Measurements from ENCODE around the gene OLFM1. TPM values are rescaled to one million over a fixed set of nuclear protein-coding genes. Genes with fewer than 3 reads are reported as not detected.
"Not testable (repeated sequence)": the region's sequence is repeated elsewhere in the genome, so short reads cannot be mapped to it uniquely, and the experiment has no call there.

The OLFM1 gene
- total RNA-seq, 2 donors from 2014 or later = 13.9 to 25.5 TPM

- DNase-seq (no peak), ATAC-seq (no peak)
- intact Hi-C loops (cut with DNase I) = no loop called here
Measured at GRCh38 chr9:135099574-135099973, 12.1 kb downstream of the OLFM1 start.

- intact Hi-C loops (cut with DNase I) = no loop called here
- no peak for ATAC-seq
- DNase-seq = no peak
Measured at GRCh38 chr9:135100241-135100681, 12.8 kb downstream of the OLFM1 start.

- DNase-seq = no peak
- no peak for ATAC-seq
Measured at GRCh38 chr9:135100725-135101410, 13.4 kb downstream of the OLFM1 start.

GRCh38 chr9:135101486-135101885 is 14.0 kb downstream of the OLFM1 start:
- no peak for DNase-seq
- ATAC-seq = no peak

More at GRCh38 chr9:135100725-135101410, 13.4 kb downstream of the OLFM1 start:
- intact Hi-C loops (cut with DNase I) = no loop called here

GRCh38 chr9:135101926-135102325 is 14.5 kb downstream of the OLFM1 start:
- ATAC-seq (no peak), DNase-seq (no peak)
- intact Hi-C loops (cut with DNase I) = no loop called here

More at GRCh38 chr9:135101486-135101885, 14.0 kb downstream of the OLFM1 start:
- intact Hi-C loops (cut with DNase I) = no loop called here

- ATAC-seq (no peak), DNase-seq (no peak)
- intact Hi-C loops (cut with DNase I) = no loop called here
Measured at GRCh38 chr9:135102331-135102730, 14.9 kb downstream of the OLFM1 start.

- intact Hi-C loops (cut with DNase I) = no loop called here
- peak; percentile 64 to 82 for ATAC-seq
- no peak for DNase-seq
Measured at GRCh38 chr9:135103001-135103446, 15.6 kb downstream of the OLFM1 start.

GRCh38 chr9:135103931-135104639 is 16.6 kb downstream of the OLFM1 start:
- intact Hi-C loops (cut with DNase I) = no loop called here
- DNase-seq = no peak
- no peak for ATAC-seq

GRCh38 chr9:135104761-135105160 is 17.3 kb downstream of the OLFM1 start:
- no peak for ATAC-seq
- intact Hi-C loops (cut with DNase I) = no loop called here
- no peak for DNase-seq

GRCh38 chr9:135105211-135105745 is 17.8 kb downstream of the OLFM1 start:
- ATAC-seq (no peak), DNase-seq (no peak)
- intact Hi-C loops (cut with DNase I) = no loop called here

GRCh38 chr9:135105938-135106491 is 18.5 kb downstream of the OLFM1 start:
- no peak for ATAC-seq
- intact Hi-C loops (cut with DNase I) = no loop called here
- no peak for DNase-seq

GRCh38 chr9:135106551-135107270 is 19.2 kb downstream of the OLFM1 start:
- intact Hi-C loops (cut with DNase I) = no loop called here
- DNase-seq (no peak), ATAC-seq (no peak)

GRCh38 chr9:135107581-135108235 is 20.2 kb downstream of the OLFM1 start:
- ATAC-seq = no peak
- intact Hi-C loops (cut with DNase I) = no loop called here
- DNase-seq = no peak

- DNase-seq = no peak
- intact Hi-C loops (cut with DNase I) = no loop called here
- no peak for ATAC-seq
Measured at GRCh38 chr9:135108831-135109510, 21.5 kb downstream of the OLFM1 start.

- intact Hi-C loops (cut with DNase I) = no loop called here
- DNase-seq (no peak), ATAC-seq (no peak)
Measured at GRCh38 chr9:135109650-135110049, 22.2 kb downstream of the OLFM1 start.

GRCh38 chr9:135110416-135110815 is 22.9 kb downstream of the OLFM1 start:
- DNase-seq = no peak
- no peak for ATAC-seq
- intact Hi-C loops (cut with DNase I) = no loop called here

GRCh38 chr9:135111600-135111999 is 24.1 kb downstream of the OLFM1 start:
- intact Hi-C loops (cut with DNase I); ATAC-seq; DNase-seq: not testable (repeated sequence)

GRCh38 chr9:135116371-135116770 is 28.9 kb downstream of the OLFM1 start:
- no peak for DNase-seq
- intact Hi-C loops (cut with DNase I) = no loop called here
- ATAC-seq = no peak
